ENCODE data around the gene RNU7-1.
"Not testable (repeated sequence)": the region's sequence is repeated elsewhere in the genome, so short reads cannot be mapped to it uniquely, and the experiment has no call there.

The RNU7-1 gene

GRCh38 chr12:6943722-6944380 lies at the start of gene RNU7-1, which contains the start of gene C12orf57:
TSS of gene RNU7-1 (plus strand) at chr12:6943816.
TSS of gene C12orf57 (plus strand) at chr12:6944022. CDS start at chr12:6944122, 100 bp downstream.
- DNase-seq = peak; percentile 96

- DNase-seq = no peak
Measured at GRCh38 chr12:6894321-6894720, 49.3 kb upstream of the RNU7-1 start.

- DNase-seq = no peak
Measured at GRCh38 chr12:6896846-6897435, 46.7 kb upstream of the RNU7-1 start.

- no peak for DNase-seq
Measured at GRCh38 chr12:6899427-6899826, 44.2 kb upstream of the RNU7-1 start.

GRCh38 chr12:6899837-6900519 lies 43.6 kb upstream of the RNU7-1 start:
- peak; percentile 12 for DNase-seq

GRCh38 chr12:6902448-6902847 lies 41.2 kb upstream of the RNU7-1 start:
- no peak for DNase-seq

GRCh38 chr12:6903722-6904121 lies 39.9 kb upstream of the RNU7-1 start:
- DNase-seq = no peak

GRCh38 chr12:6904280-6905276 lies 39.0 kb upstream of the RNU7-1 start, which contains the start of gene LRRC23:
TSS of gene LRRC23 (plus strand) at chr12:6904822. CDS start at chr12:6905634, 812 bp downstream.
- peak; percentile 96 for DNase-seq

GRCh38 chr12:6905414-6906040 lies 38.1 kb upstream of the RNU7-1 start:
- no peak for DNase-seq

- DNase-seq = not testable (repeated sequence)
Measured at GRCh38 chr12:6908141-6908540, 35.5 kb upstream of the RNU7-1 start.

GRCh38 chr12:6909421-6910145 lies 34.0 kb upstream of the RNU7-1 start:
- DNase-seq = no peak

GRCh38 chr12:6912164-6912935 lies 31.3 kb upstream of the RNU7-1 start:
- DNase-seq = no peak

- peak; percentile 67 for DNase-seq
Measured at GRCh38 chr12:6914246-6914946, 29.2 kb upstream of the RNU7-1 start, which contains the start of gene ENO2. TSS of gene ENO2 (plus strand) at chr12:6914580. CDS start at chr12:6915833, 1,253 bp downstream.

- DNase-seq = peak; percentile 20
Measured at GRCh38 chr12:6914947-6915788, 28.4 kb upstream of the RNU7-1 start.

- DNase-seq = no peak
Measured at GRCh38 chr12:6915789-6916285, 27.8 kb upstream of the RNU7-1 start.

GRCh38 chr12:6916426-6917200 lies 27.0 kb upstream of the RNU7-1 start:
- no peak for DNase-seq

- DNase-seq = peak; percentile 54
Measured at GRCh38 chr12:6917491-6918231, 26.0 kb upstream of the RNU7-1 start.

Measured in fibroblast of upper back skin (primary cell).